Panc1 (cell line): ENCODE measurements around the gene PIGU. TPM values are rescaled to one million over a fixed set of nuclear protein-coding genes. Genes with fewer than 3 reads are reported as not detected.

Experiments used
- ATAC-seq: fragments of 200-7000 bp; cut with Tn5 transposase; 2 replicates; pipeline ENCODE4 v1.9.1; 2020; ENCODE audit warnings: mild to moderate bottlenecking, moderate library complexity
- BruUV-seq: library from RNA; stranded (reverse); fragments of 400-500 nt; replicated peaks from 2 replicates; lab custom pipeline; 2021; lab: Mats Ljungman, UMichigan
- CTCF ChIA-PET: fragments of 300-600 bp; sonication (Branson Sonifier 250); formaldehyde crosslinking; loops from one replicate; lab custom pipeline; 2022; ENCODE audit warnings: antibody characterized with exemption; lab: Charles Lee
- POLR2A ChIA-PET: fragments of 300-600 bp; sonication (Branson Sonifier 250); formaldehyde crosslinking; loops from one replicate; lab custom pipeline; 2022; ENCODE audit warnings: antibody characterized with exemption; lab: Charles Lee
- DNase-seq: peaks from one replicate; pipeline ENCODE4 v3.0.0-alpha.2; 2010; ENCODE audit warnings: low read depth, low spot score
- H3K27ac ChIP-seq: 2 replicates; pipeline ENCODE4 v1.5.1; 2011; ENCODE audit warnings: mild to moderate bottlenecking, low read length, inconsistent platforms
- H3K27me3 ChIP-seq: fragments of 200-500 bp; sonication (Bioruptor generic); 2 replicates; pipeline ENCODE4 v1.6.0; 2014; ENCODE audit warnings: low read length, inconsistent platforms; ENCODE audit not compliant: control insufficient read depth, insufficient read depth
- H3K36me3 ChIP-seq: fragments of 200-500 bp; sonication (Bioruptor generic); 2 replicates; pipeline ENCODE4 v1.5.1; 2014; ENCODE audit warnings: inconsistent platforms, mild to moderate bottlenecking, low read length, moderate library complexity; ENCODE audit not compliant: control insufficient read depth, insufficient read depth
- H3K4me1 ChIP-seq: 2 replicates; pipeline ENCODE4 v1.5.1; 2011; ENCODE audit warnings: inconsistent platforms, mild to moderate bottlenecking, low read length, moderate library complexity; ENCODE audit not compliant: control insufficient read depth, insufficient read depth
- H3K4me3 ChIP-seq, 2 experiments: 2 replicates each; pipeline ENCODE4 v1.5.1; 2011 to 2012; ENCODE audit warnings: low read depth in 2 of 2, low read length in 2 of 2, mild to moderate bottlenecking in 2 of 2, inconsistent platforms in 1 of 2, moderate library complexity in 1 of 2
- H3K9me3 ChIP-seq: fragments of 200-500 bp; sonication (Bioruptor generic); 2 replicates; pipeline ENCODE4 v1.5.1; 2014; ENCODE audit warnings: low read depth, mild to moderate bottlenecking, inconsistent platforms, low read length, moderate library complexity; ENCODE audit not compliant: control insufficient read depth, insufficient read depth
- POLR2AphosphoS5 ChIP-seq: IDR thresholded peaks from 2 replicates; pipeline ENCODE4 v1.6.1; 2012; ENCODE audit warnings: mild to moderate bottlenecking, low read depth, low read length, moderate library complexity
- SIN3A ChIP-seq: IDR thresholded peaks from 2 replicates; pipeline ENCODE4 v1.6.1; 2012; ENCODE audit warnings: low read depth, mild to moderate bottlenecking, low read length, moderate library complexity, borderline replicate concordance; ENCODE audit not compliant: insufficient read depth
- TCF7L2 ChIP-seq: IDR thresholded peaks from 2 replicates; pipeline ENCODE4 v1.6.1; 2011; ENCODE audit warnings: mild to moderate bottlenecking, low read depth, low read length, inconsistent platforms
- in situ Hi-C: cut with HindIII; loops from 2 replicates; pipeline ENCODE4 v1.10.0; 2016; ENCODE audit warnings: low sequenced_read_pairs, low pct_unique_long_range_greater_than_20kb
- intact Hi-C: fragments of 100-400 bp; cut with micrococcal nuclease; formaldehyde crosslinking; loops from one replicate; pipeline ENCODE4 v1.10.0; 2022; ENCODE audit not compliant: unreplicated experiment
- total RNA-seq: library from RNA; stranded (reverse); gene quantifications from one replicate; pipeline ENCODE4 v1.2.1, GENCODE V29; 2021; ENCODE audit not compliant: unreplicated experiment
- TF ChIP-seq, protein P1 (sequence below), 2 experiments: IDR thresholded peaks; 2 replicates each; pipeline ENCODE4 v1.6.1; 2011 to 2012; ENCODE audit warnings: low read depth in 2 of 2, control low read depth in 1 of 2, low read length in 1 of 2, mild to moderate bottlenecking in 1 of 2, moderate library complexity in 1 of 2; ENCODE audit not compliant: insufficient read depth in 1 of 2
- TF ChIP-seq, protein P2 (sequence below): fragments of 450-650 bp; IDR thresholded peaks from 2 replicates; pipeline ENCODE4 v1.5.1; 2017; ENCODE audit warnings: mild to moderate bottlenecking

Gene PIGU
- total RNA-seq, 1 experiment from 2014 or later: 22.9 TPM

DNA sequence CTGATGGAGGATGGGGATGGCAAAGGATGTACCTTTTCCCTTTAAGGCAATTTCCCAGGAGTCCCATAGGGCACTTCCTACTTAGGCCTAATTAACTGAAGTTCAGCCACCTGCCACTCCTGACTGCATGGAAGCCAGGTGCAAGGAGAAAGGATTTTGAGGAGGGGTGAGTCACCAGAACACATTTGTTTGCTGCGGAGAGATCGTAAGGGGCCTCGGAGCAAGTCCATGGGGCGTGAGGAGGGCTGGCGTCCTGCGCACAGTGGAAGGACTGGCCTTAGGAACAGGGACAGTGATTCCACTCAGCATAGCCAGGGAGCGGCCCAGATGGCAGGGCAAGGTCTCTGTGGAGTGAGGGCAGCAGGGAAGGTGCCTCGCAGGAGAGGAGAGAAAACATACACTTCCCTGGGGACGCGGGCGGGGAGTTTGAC, 130.1 kb downstream of the PIGU start:
- in situ Hi-C loops (no loop called here), intact Hi-C loops (no loop called here)
- no peak for TF ChIP-seq POLR2AphosphoS5
- no peak for TF ChIP-seq TCF7L2
- TF ChIP-seq, protein P1, sequence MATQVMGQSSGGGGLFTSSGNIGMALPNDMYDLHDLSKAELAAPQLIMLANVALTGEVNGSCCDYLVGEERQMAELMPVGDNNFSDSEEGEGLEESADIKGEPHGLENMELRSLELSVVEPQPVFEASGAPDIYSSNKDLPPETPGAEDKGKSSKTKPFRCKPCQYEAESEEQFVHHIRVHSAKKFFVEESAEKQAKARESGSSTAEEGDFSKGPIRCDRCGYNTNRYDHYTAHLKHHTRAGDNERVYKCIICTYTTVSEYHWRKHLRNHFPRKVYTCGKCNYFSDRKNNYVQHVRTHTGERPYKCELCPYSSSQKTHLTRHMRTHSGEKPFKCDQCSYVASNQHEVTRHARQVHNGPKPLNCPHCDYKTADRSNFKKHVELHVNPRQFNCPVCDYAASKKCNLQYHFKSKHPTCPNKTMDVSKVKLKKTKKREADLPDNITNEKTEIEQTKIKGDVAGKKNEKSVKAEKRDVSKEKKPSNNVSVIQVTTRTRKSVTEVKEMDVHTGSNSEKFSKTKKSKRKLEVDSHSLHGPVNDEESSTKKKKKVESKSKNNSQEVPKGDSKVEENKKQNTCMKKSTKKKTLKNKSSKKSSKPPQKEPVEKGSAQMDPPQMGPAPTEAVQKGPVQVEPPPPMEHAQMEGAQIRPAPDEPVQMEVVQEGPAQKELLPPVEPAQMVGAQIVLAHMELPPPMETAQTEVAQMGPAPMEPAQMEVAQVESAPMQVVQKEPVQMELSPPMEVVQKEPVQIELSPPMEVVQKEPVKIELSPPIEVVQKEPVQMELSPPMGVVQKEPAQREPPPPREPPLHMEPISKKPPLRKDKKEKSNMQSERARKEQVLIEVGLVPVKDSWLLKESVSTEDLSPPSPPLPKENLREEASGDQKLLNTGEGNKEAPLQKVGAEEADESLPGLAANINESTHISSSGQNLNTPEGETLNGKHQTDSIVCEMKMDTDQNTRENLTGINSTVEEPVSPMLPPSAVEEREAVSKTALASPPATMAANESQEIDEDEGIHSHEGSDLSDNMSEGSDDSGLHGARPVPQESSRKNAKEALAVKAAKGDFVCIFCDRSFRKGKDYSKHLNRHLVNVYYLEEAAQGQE (IDR thresholded peaks at IDR 0.05; ENCODE audit: insufficient read depth in 1 of 2, low read depth in 2 of 2, low read length in 1 of 2): no peak
- TF ChIP-seq, protein P2, sequence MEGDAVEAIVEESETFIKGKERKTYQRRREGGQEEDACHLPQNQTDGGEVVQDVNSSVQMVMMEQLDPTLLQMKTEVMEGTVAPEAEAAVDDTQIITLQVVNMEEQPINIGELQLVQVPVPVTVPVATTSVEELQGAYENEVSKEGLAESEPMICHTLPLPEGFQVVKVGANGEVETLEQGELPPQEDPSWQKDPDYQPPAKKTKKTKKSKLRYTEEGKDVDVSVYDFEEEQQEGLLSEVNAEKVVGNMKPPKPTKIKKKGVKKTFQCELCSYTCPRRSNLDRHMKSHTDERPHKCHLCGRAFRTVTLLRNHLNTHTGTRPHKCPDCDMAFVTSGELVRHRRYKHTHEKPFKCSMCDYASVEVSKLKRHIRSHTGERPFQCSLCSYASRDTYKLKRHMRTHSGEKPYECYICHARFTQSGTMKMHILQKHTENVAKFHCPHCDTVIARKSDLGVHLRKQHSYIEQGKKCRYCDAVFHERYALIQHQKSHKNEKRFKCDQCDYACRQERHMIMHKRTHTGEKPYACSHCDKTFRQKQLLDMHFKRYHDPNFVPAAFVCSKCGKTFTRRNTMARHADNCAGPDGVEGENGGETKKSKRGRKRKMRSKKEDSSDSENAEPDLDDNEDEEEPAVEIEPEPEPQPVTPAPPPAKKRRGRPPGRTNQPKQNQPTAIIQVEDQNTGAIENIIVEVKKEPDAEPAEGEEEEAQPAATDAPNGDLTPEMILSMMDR: no peak
- TF ChIP-seq SIN3A: no peak
- no peak overlapping the region for H3K27ac ChIP-seq
- no peaks in the 10 kb centered on the region for H3K27me3 ChIP-seq
- ATAC-seq: no peak
- H3K4me3 ChIP-seq: no peak overlapping the region
- no peaks in the 10 kb centered on the region for H3K4me1 ChIP-seq
- no peaks in the 10 kb centered on the region for H3K9me3 ChIP-seq
- ChIA-PET CTCF (no interaction called here), POLR2A (no interaction called here)
- H3K36me3 ChIP-seq: no peaks in the 10 kb centered on the region
- no TSS peak for BruUV-seq
- DNase-seq: no peak

DNA sequence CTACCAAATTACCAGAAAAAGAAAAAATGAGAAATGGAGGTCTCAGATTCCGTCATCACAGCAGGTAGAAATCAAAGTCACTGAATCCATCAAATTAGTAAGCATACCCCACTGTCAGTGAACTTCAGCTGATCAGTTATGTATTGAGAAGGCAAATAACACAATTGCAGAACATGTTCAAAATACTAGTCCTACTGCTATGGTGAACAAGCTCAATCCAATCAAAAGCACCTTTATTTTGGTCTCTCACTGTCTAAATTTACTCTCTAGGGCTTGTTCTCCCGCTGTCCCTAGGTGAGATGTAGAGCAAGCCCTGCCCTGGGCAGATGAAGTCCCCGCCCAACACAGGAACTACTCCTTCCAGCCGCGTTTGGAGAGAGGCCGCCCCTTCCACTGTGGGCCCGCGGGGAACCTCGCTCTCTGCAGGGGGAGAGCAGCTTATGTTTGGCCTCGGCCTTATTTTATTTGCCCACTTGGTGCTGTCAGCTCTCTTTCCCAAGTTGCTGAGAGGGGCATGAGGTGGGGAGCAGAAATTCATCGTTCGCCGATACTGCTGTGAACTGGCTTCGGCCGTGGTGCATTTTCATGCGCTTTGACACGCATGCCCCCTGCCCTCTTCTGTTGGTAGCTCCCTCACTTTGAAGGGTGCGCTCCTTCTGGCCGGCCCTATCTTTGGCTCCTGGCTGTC, 132.6 kb downstream of the PIGU start:
- CTCF ChIA-PET: interaction anchor here (0.6 to 0.7 kb wide), 2 partner anchors 216 to 423 kb away, joined by 3 to 12 read pairs; no protein-coding TSS in a partner anchor
- POLR2A ChIA-PET: interaction anchor here (0.5 kb wide), 1 partner anchor 147 kb away, joined by 6 read pairs; no protein-coding TSS in a partner anchor
- H3K27me3 ChIP-seq: no peaks in the 10 kb centered on the region
- no peak overlapping the region for H3K27ac ChIP-seq
- ATAC-seq (no peak), DNase-seq (no peak)
- H3K4me3 ChIP-seq: no peak overlapping the region
- no TSS peak for BruUV-seq
- TF ChIP-seq SIN3A (no peak), POLR2AphosphoS5 (no peak), TCF7L2 (no peak)
- TF ChIP-seq, protein P2: no peak
- TF ChIP-seq, protein P1 (IDR thresholded peaks at IDR 0.05; ENCODE audit: insufficient read depth in 1 of 2, low read depth in 2 of 2, low read length in 1 of 2): no peak
- in situ Hi-C loops (no loop called here), intact Hi-C loops (no loop called here)
- no peaks in the 10 kb centered on the region for H3K4me1 ChIP-seq
- H3K9me3 ChIP-seq: no peaks in the 10 kb centered on the region
- no peaks in the 10 kb centered on the region; the same call in 1 of the 2 replicates for H3K36me3 ChIP-seq
